Subcutaneous adipose tissue (tissue), 4 donors: ENCODE results near the gene RPS24. TPM values are rescaled to one million over a fixed set of nuclear protein-coding genes. Genes with fewer than 3 reads are reported as not detected.

Source experiments
- total RNA-seq, 4 donors: library from RNA; depleted of rRNA; stranded (reverse); fragments of >200 nt; gene quantifications; one replicate each; pipeline ENCODE4 v1.1.0, GENCODE V29; 2016
- TF ChIP-seq, protein P1 (sequence below): fragments of 450-650 bp; IDR thresholded peaks from one replicate; pipeline ENCODE4 v1.5.1; 2016; ENCODE audit warnings: low read depth, mild to moderate bottlenecking, control low read depth, antibody characterized with exemption, moderate library complexity

Gene RPS24
- total RNA-seq, result 1,000 to 10,000 TPM; 2,158 to 3,598 (median 2,515) TPM

- TF ChIP-seq, protein P1, sequence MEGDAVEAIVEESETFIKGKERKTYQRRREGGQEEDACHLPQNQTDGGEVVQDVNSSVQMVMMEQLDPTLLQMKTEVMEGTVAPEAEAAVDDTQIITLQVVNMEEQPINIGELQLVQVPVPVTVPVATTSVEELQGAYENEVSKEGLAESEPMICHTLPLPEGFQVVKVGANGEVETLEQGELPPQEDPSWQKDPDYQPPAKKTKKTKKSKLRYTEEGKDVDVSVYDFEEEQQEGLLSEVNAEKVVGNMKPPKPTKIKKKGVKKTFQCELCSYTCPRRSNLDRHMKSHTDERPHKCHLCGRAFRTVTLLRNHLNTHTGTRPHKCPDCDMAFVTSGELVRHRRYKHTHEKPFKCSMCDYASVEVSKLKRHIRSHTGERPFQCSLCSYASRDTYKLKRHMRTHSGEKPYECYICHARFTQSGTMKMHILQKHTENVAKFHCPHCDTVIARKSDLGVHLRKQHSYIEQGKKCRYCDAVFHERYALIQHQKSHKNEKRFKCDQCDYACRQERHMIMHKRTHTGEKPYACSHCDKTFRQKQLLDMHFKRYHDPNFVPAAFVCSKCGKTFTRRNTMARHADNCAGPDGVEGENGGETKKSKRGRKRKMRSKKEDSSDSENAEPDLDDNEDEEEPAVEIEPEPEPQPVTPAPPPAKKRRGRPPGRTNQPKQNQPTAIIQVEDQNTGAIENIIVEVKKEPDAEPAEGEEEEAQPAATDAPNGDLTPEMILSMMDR, result no peak
These were observed at the start of gene RPS24 for GRCh38 chr10:78033637-78034470. TSS of gene RPS24 (plus strand) at chr10:78033863. CDS start at chr10:78033902, 39 bp downstream.

DNA sequence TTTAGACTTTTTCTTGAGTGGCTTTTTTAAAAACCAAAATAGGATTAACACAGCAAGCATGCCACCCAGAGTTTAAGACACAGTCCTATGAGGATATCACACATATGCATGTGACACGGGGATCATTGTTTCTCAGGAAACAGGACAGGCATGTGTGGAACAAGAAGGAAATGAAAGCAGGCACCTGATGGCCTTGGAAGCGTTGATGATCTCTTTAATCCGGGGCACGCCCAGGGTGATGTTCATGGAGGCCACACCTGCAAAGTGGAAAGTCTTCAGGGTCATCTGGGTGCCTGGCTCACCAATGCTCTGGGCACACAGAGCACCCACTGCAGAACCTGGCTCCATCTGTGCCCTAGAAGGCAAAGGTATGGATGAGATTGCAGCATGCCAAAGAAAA lies 48.7 kb upstream of the RPS24 start:
- TF ChIP-seq, protein P1, result no peak

- TF ChIP-seq, protein P1, result no peak
These were observed 45.9 kb upstream of the RPS24 start for GRCh38 chr10:77987671-77988255.

DNA sequence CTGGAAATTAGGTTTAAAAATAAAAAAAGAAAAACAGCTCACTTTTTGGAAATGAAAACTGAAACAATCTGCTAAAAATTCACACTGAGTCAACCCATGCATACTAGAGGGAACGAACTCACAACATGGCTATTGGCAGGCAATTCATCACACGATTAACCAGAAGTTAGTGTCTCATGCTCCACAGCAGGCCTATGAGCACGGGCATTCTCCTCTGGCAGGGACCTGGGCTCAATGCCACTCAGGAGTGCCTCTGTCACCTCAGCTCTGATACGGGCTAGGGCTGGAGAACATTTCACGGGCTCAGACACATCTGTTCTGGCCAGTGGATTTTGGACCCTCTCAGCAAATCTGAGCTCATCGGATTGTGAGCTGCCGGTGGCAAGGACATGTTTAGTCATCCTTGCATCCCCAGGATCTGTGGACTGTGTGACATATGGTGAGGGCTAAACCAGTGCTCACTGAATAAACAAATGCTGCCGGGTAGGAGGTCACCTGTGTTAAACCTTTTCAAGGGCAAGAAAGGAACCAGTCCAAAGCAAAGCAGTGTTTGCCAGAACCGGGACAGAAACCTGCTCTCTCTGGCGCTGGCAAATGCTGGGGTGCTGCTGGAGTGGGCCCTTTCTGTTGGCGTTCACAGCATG lies 44.5 kb upstream of the RPS24 start:
- TF ChIP-seq, protein P1, result no peak

- TF ChIP-seq, protein P1, result no peak
These were observed 40.0 kb upstream of the RPS24 start for GRCh38 chr10:77993620-77994019.

- TF ChIP-seq, protein P1, result no peak
These were observed 33.5 kb upstream of the RPS24 start for GRCh38 chr10:78000206-78000605.

GRCh38 chr10:78000956-78001472 lies 32.6 kb upstream of the RPS24 start:
- TF ChIP-seq, protein P1, result no peak
